SK-N-SH (cell line): ENCODE measurements around the gene OXSM. TPM values are rescaled to one million over a fixed set of nuclear protein-coding genes. Genes with fewer than 3 reads are reported as not detected.
A peak's percentile ranks its signal among the peaks of the same experiment; 100 is the strongest.

Source experiments
- CTCF ChIA-PET: fragments of 300-600, 350-600 bp; formaldehyde crosslinking; extraction: SDS; loops from one replicate; lab custom pipeline; 2021; lab: Yijun Ruan, JAX
- POLR2A ChIA-PET: fragments of 350-600 bp; sonication (Branson Sonifier 250); formaldehyde crosslinking; extraction: SDS; loops from one replicate; lab custom pipeline; 2020; ENCODE audit warnings: antibody characterized with exemption, inconsistent platforms; lab: Yijun Ruan, JAX
- DNase-seq: peaks from one replicate; pipeline ENCODE4 v3.0.0; 2012
- H2AFZ ChIP-seq: fragments of 200-600 bp; sonication (generic); 2 replicates; pipeline ENCODE4 v1.8.1; 2016; ENCODE audit warnings: antibody characterized with exemption, mild to moderate bottlenecking, low read depth
- H3F3A ChIP-seq: fragments of 200-600 bp; sonication (generic); replicated peaks from 2 replicates; pipeline ENCODE3; 2016; ENCODE audit warnings: antibody characterized with exemption, mild to moderate bottlenecking; ENCODE audit not compliant: insufficient read depth
- H3K27ac ChIP-seq, 2 experiments: fragments of 200-500 bp in 1 of 2; fragments of 200-600 bp in 1 of 2; sonication (Bioruptor generic) in 1 of 2; sonication (generic), shearing (Covaris generic) in 1 of 2; 2 replicates each; pipeline versions ENCODE4 v1.5.1 to v1.6.1; 2014 to 2016; ENCODE audit warnings: low read depth in 2 of 2, inconsistent platforms in 1 of 2, low read length in 1 of 2, mild to moderate bottlenecking in 1 of 2, mixed read lengths in 1 of 2
- H3K27me3 ChIP-seq: fragments of 200-600 bp; sonication (generic), shearing (Covaris generic); 2 replicates; pipeline ENCODE4 v1.6.1; 2016; ENCODE audit warnings: mixed run types; ENCODE audit not compliant: insufficient read depth
- H3K36me3 ChIP-seq, 2 experiments: fragments of 200-500 bp in 1 of 2; fragments of 200-600 bp in 1 of 2; sonication (Bioruptor generic) in 1 of 2; sonication (generic) in 1 of 2; replicated peaks in 1 of 2; 2 replicates each; pipeline versions ENCODE3 to v1.5.1; 2014 to 2016; ENCODE audit warnings: low read length in 1 of 2, mild to moderate bottlenecking in 1 of 2; ENCODE audit not compliant: insufficient read depth in 2 of 2, control insufficient read depth in 1 of 2
- H3K4me1 ChIP-seq, 2 experiments: fragments of 200-500 bp in 1 of 2; fragments of 200-600 bp in 1 of 2; sonication (Bioruptor generic) in 1 of 2; sonication (generic), shearing (Covaris generic) in 1 of 2; 2 replicates each; pipeline versions ENCODE4 v1.5.1 to v1.6.1; 2014 to 2016; ENCODE audit warnings: low read depth in 1 of 2, low read length in 1 of 2, mixed run types in 1 of 2; ENCODE audit not compliant: insufficient read depth in 2 of 2, control insufficient read depth in 1 of 2
- H3K4me2 ChIP-seq: fragments of 200-600 bp; sonication (generic), shearing (Covaris generic); 2 replicates; pipeline ENCODE4 v1.6.1; 2017; ENCODE audit warnings: mixed run types
- H3K4me3 ChIP-seq, 2 experiments: fragments of 200-500 bp in 1 of 2; fragments of 200-600 bp in 1 of 2; sonication (Bioruptor generic) in 1 of 2; sonication (generic), shearing (Covaris generic) in 1 of 2; 2 replicates each; pipeline versions ENCODE4 v1.5.1 to v1.8.1; 2014 to 2016; ENCODE audit warnings: low read depth in 2 of 2, inconsistent platforms in 1 of 2, low read length in 1 of 2, mild to moderate bottlenecking in 1 of 2, mixed read lengths in 1 of 2, moderate library complexity in 1 of 2
- H3K79me2 ChIP-seq: fragments of 200-600 bp; sonication (generic); 2 replicates; pipeline ENCODE4 v1.8.1; 2017; ENCODE audit warnings: mild to moderate bottlenecking; ENCODE audit not compliant: insufficient read depth
- H3K9ac ChIP-seq: fragments of 200-600 bp; sonication (generic); 2 replicates; pipeline ENCODE4 v1.6.1; 2017; ENCODE audit warnings: mixed run types
- H3K9me2 ChIP-seq: fragments of 200-600 bp; sonication (generic); 2 replicates; pipeline ENCODE4 v1.6.1; 2017; ENCODE audit warnings: mixed run types
- H3K9me3 ChIP-seq: fragments of 200-600 bp; sonication (generic); 2 replicates; pipeline ENCODE4 v1.6.1; 2017; ENCODE audit warnings: mixed run types, mild to moderate bottlenecking, moderate library complexity
- H4K20me1 ChIP-seq: fragments of 200-600 bp; sonication (generic); 2 replicates; pipeline ENCODE4 v1.6.1; 2017; ENCODE audit warnings: mild to moderate bottlenecking, mixed run types; ENCODE audit not compliant: insufficient read depth
- CHD2 ChIP-seq: fragments of 150-350 bp; IDR thresholded peaks from 2 replicates; pipeline ENCODE4 v1.6.1; 2018; ENCODE audit warnings: low read length; ENCODE audit not compliant: partially characterized antibody
- EP300 ChIP-seq, 2 experiments: IDR thresholded peaks; 2 replicates each; pipeline versions ENCODE4 v1.4.0 to v1.6.1; 2012; ENCODE audit warnings: borderline replicate concordance in 1 of 2, low read depth in 1 of 2, low read length in 1 of 2
- EZH2phosphoT487 ChIP-seq: fragments of 200-600 bp; sonication (generic); IDR thresholded peaks from 2 replicates; pipeline ENCODE4 v1.6.1; 2017; ENCODE audit warnings: low read depth, mixed run types, mild to moderate bottlenecking, antibody characterized with exemption, moderate library complexity, borderline replicate concordance
- FOXJ3 ChIP-seq: sonication (generic); formaldehyde crosslinking; IDR thresholded peaks from 2 replicates; pipeline ENCODE4 v1.5.1; 2020; ENCODE audit warnings: mild to moderate bottlenecking, missing genetic modification reagents
- GABPA ChIP-seq: IDR thresholded peaks from 2 replicates; pipeline ENCODE4 v1.4.0; 2012; ENCODE audit warnings: low read depth, mild to moderate bottlenecking
- JUND ChIP-seq: IDR thresholded peaks from 2 replicates; pipeline ENCODE4 v1.4.0; 2012
- MEF2A ChIP-seq: IDR thresholded peaks from 2 replicates; pipeline ENCODE4 v1.4.0; 2012; ENCODE audit warnings: low read depth, borderline replicate concordance
- NRF1 ChIP-seq: IDR thresholded peaks from 2 replicates; pipeline ENCODE4 v1.6.1; 2012; ENCODE audit warnings: low read depth, mild to moderate bottlenecking, low read length
- POLR2AphosphoS5 ChIP-seq: IDR thresholded peaks from 2 replicates; pipeline ENCODE4 v1.6.1; 2012; ENCODE audit warnings: low read depth, low read length
- RAD21 ChIP-seq: IDR thresholded peaks from 2 replicates; pipeline ENCODE4 v1.6.1; 2012; ENCODE audit warnings: mild to moderate bottlenecking, low read length
- SIN3A ChIP-seq: IDR thresholded peaks from 2 replicates; pipeline ENCODE4 v1.6.1; 2012; ENCODE audit warnings: low read depth, mild to moderate bottlenecking, low read length, moderate library complexity, borderline replicate concordance
- SMC3 ChIP-seq: IDR thresholded peaks from 2 replicates; pipeline ENCODE4 v1.6.1; 2012; ENCODE audit warnings: low read depth, low read length, improper control_type of control experiment
- TAF1 ChIP-seq: IDR thresholded peaks from 2 replicates; pipeline ENCODE4 v1.6.1; 2012; ENCODE audit warnings: low read depth, mild to moderate bottlenecking, low read length, moderate library complexity, borderline replicate concordance
- WGBS: methylation state at CpG from one replicate; pipeline ENCODE4 v1.1.6; 2017; ENCODE audit warnings: low lambda C conversion rate; 5-methylcytosine and 5-hydroxymethylcytosine counted together
- polyA plus RNA-seq, 3 experiments: library from polyadenylated mRNA; depleted of rRNA; stranded (reverse); fragments of >200 nt; gene quantifications; 2 replicates each; pipeline ENCODE4 v1.2.3, GENCODE V29; 2012
- TF ChIP-seq, protein P1 (sequence below): IDR thresholded peaks from 2 replicates; pipeline ENCODE4 v1.4.0; 2012; ENCODE audit warnings: low read depth, borderline replicate concordance
- TF ChIP-seq, protein P2 (sequence below): IDR thresholded peaks from 2 replicates; pipeline ENCODE4 v1.6.1; 2012; ENCODE audit warnings: mild to moderate bottlenecking, low read depth, low read length, moderate library complexity
- TF ChIP-seq, protein P3 (sequence below): IDR thresholded peaks from 2 replicates; pipeline ENCODE4 v1.4.0; 2012; ENCODE audit warnings: low read depth
- TF ChIP-seq, protein P4 (sequence below): fragments of 150-350 bp; IDR thresholded peaks from 2 replicates; pipeline ENCODE4 v1.6.1; 2017; ENCODE audit warnings: antibody characterized with exemption, low read length, low read depth, borderline replicate concordance

Gene OXSM
- polyA plus RNA-seq, 1 of the 3 experiments (the other 2 are of a cell fraction): 12.1 TPM

DNA sequence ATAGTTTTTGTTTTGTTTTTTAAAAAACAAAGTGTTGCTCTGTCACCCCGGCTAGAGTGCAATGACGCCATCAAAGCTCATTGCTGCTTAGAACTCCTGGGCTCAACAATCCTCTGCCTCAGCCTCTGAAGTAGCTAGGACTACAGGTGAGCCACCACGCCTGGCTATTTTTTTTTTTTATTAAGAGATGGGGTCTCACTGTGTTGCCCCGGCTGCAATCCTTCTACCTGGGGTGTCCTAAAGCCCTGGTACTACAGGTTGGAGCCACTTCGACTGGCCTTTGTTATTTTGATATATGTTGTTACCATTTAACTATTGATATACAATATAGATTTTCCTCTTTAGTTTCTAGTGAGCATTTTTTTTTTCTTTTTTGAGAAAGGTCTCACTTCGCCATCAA is 9.3 kb upstream of the OXSM start:
- H3K9ac ChIP-seq: no peak overlapping the region
- H3K4me2 ChIP-seq: no peak overlapping the region; the same call in 1 of the 2 replicates
- H3K27me3 ChIP-seq: no peaks in the 10 kb centered on the region
- H3F3A ChIP-seq: peaks cover 6% of the 10 kb centered on the region
- H3K4me3 ChIP-seq: no peak overlapping the region
- no peak for DNase-seq
- H3K9me2 ChIP-seq: no peaks in the 10 kb centered on the region
- H4K20me1 ChIP-seq: no peaks in the 10 kb centered on the region
- ChIA-PET CTCF (interaction anchor here (0.6 to 1.2 kb wide), 2 partner anchors 22 to 28 kb away, joined by 3 read pairs; no protein-coding TSS in a partner anchor), POLR2A (no interaction called here)
- H3K9me3 ChIP-seq: no peaks in the 10 kb centered on the region
- 100% methylated on average over 6 of the region's 6 CpGs for WGBS
- H3K36me3 ChIP-seq: peaks cover 27 to 28% of the 10 kb centered on the region in 2 experiments
- peaks cover 8 to 13% of the 10 kb centered on the region in 2 experiments; a peak in 3 of 4 replicates for H3K4me1 ChIP-seq
- H2AFZ ChIP-seq: no peak overlapping the region
- TF ChIP-seq MEF2A: no peak
- no peak for TF ChIP-seq POLR2AphosphoS5
- TF ChIP-seq EZH2phosphoT487: no peak
- TF ChIP-seq, protein P1, sequence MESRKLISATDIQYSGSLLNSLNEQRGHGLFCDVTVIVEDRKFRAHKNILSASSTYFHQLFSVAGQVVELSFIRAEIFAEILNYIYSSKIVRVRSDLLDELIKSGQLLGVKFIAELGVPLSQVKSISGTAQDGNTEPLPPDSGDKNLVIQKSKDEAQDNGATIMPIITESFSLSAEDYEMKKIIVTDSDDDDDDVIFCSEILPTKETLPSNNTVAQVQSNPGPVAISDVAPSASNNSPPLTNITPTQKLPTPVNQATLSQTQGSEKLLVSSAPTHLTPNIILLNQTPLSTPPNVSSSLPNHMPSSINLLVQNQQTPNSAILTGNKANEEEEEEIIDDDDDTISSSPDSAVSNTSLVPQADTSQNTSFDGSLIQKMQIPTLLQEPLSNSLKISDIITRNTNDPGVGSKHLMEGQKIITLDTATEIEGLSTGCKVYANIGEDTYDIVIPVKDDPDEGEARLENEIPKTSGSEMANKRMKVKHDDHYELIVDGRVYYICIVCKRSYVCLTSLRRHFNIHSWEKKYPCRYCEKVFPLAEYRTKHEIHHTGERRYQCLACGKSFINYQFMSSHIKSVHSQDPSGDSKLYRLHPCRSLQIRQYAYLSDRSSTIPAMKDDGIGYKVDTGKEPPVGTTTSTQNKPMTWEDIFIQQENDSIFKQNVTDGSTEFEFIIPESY: no peak
- TF ChIP-seq, protein P2, sequence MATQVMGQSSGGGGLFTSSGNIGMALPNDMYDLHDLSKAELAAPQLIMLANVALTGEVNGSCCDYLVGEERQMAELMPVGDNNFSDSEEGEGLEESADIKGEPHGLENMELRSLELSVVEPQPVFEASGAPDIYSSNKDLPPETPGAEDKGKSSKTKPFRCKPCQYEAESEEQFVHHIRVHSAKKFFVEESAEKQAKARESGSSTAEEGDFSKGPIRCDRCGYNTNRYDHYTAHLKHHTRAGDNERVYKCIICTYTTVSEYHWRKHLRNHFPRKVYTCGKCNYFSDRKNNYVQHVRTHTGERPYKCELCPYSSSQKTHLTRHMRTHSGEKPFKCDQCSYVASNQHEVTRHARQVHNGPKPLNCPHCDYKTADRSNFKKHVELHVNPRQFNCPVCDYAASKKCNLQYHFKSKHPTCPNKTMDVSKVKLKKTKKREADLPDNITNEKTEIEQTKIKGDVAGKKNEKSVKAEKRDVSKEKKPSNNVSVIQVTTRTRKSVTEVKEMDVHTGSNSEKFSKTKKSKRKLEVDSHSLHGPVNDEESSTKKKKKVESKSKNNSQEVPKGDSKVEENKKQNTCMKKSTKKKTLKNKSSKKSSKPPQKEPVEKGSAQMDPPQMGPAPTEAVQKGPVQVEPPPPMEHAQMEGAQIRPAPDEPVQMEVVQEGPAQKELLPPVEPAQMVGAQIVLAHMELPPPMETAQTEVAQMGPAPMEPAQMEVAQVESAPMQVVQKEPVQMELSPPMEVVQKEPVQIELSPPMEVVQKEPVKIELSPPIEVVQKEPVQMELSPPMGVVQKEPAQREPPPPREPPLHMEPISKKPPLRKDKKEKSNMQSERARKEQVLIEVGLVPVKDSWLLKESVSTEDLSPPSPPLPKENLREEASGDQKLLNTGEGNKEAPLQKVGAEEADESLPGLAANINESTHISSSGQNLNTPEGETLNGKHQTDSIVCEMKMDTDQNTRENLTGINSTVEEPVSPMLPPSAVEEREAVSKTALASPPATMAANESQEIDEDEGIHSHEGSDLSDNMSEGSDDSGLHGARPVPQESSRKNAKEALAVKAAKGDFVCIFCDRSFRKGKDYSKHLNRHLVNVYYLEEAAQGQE: no peak
- TF ChIP-seq, protein P3, sequence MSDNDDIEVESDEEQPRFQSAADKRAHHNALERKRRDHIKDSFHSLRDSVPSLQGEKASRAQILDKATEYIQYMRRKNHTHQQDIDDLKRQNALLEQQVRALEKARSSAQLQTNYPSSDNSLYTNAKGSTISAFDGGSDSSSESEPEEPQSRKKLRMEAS: no peak
- no peak for TF ChIP-seq JUND
- TF ChIP-seq GABPA: no peak
- peaks cover 44% of the 10 kb centered on the region for H3K79me2 ChIP-seq
- H3K27ac ChIP-seq: no peak overlapping the region

DNA sequence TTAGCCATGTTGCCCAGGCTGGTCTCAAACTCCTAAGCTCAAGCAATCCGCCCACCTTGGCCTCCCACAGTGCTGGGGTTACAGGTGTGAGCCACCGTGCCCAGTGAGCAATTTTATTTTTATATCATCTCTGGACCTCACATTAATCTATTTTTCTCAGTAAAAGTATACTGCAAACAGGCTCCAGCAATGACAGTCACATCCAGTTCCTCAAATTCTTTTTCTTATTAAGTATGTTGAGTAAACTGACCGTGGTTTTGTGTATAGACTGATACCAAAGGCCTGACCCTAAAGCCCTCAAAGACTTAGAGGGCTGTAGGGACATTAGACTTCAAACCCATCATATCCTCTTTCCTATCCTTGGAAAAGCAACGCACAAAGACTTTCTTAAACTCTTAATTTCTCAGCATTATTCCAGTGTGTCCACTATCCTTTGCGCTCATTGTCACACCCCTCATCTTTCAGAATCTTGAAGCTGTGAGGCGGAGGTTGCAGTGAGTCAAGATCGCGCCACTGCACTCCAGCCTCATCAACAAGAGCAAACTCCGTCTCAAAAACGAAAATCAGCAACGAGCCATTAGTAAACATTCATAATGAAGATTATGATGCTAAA is 8.6 kb upstream of the OXSM start:
- Histone ChIP-seq H3K27ac (no peak overlapping the region), H3K4me1 (peaks cover 8 to 13% of the 10 kb centered on the region in 2 experiments; a peak in 3 of 4 replicates), H3K9ac (no peak overlapping the region), H3K4me2 (peak overlapping the region; percentile 73), H3K4me3 (peak overlapping the region in 1 of 2 experiments; percentile 84; a peak in 1 of 4 replicates), H3K9me3 (no peaks in the 10 kb centered on the region), H3K79me2 (peaks cover 44% of the 10 kb centered on the region), H3F3A (peaks cover 6% of the 10 kb centered on the region), H3K36me3 (peaks cover 21 to 22% of the 10 kb centered on the region in 2 experiments), H3K9me2 (no peaks in the 10 kb centered on the region), H3K27me3 (no peaks in the 10 kb centered on the region), H2AFZ (no peak overlapping the region), H4K20me1 (no peaks in the 10 kb centered on the region)
- POLR2A ChIA-PET: no interaction called here
- DNase-seq: no peak
- CTCF ChIA-PET: interaction anchor here (0.6 to 1.2 kb wide), 2 partner anchors 22 to 29 kb away, joined by 3 read pairs; no protein-coding TSS in a partner anchor
- 94% methylated on average over 11 of the region's 11 CpGs for WGBS
- no peak for TF ChIP-seq CHD2
- TF ChIP-seq, protein P4, sequence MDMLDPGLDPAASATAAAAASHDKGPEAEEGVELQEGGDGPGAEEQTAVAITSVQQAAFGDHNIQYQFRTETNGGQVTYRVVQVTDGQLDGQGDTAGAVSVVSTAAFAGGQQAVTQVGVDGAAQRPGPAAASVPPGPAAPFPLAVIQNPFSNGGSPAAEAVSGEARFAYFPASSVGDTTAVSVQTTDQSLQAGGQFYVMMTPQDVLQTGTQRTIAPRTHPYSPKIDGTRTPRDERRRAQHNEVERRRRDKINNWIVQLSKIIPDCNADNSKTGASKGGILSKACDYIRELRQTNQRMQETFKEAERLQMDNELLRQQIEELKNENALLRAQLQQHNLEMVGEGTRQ: no peak
- TF ChIP-seq FOXJ3 (CRISPR knock-in tag): no peak
- no peak for TF ChIP-seq NRF1
- TF ChIP-seq TAF1: no peak
- TF ChIP-seq RAD21: no peak
- no peak for TF ChIP-seq SMC3
- TF ChIP-seq SIN3A: no peak
- TF ChIP-seq EP300 (IDR thresholded peaks at IDR 0.05; ENCODE audit: borderline replicate concordance in 1 of 2, low read depth in 1 of 2, low read length in 1 of 2): no peak
